GM20000 (cell line): ENCODE measurements around the gene AGMO.

Experiments used
- DNase-seq: peaks from one replicate; pipeline ENCODE4 v3.0.0; 2012; ENCODE audit warnings: low spot score
- TF ChIP-seq, protein P1 (sequence below): IDR thresholded peaks from 2 replicates; pipeline ENCODE4 v1.5.1; 2012; ENCODE audit warnings: mild to moderate bottlenecking, control low read depth; ENCODE audit errors: extremely low read depth, missing control alignments

AGMO gene

DNA sequence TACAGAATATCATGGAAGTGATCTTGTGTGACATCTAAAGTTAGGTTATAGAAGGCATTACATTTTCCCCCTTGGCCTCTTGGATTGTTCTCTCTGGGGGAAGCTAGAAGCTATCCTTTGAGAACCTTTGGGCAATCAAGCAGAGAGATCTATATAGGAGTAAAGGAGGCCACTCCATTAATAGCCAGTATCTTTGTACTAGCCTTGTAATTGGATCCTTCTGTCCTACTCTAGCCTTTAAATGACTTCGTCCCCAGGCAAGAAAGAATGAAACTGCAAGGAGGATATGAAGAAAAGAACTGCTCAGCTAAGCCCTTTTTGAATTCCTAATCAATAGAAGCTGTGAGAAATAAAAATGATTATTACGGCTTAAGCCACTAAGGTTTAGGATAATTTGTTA lies 230.9 kb downstream of the AGMO start:
- no peak for DNase-seq
- TF ChIP-seq, protein P1, sequence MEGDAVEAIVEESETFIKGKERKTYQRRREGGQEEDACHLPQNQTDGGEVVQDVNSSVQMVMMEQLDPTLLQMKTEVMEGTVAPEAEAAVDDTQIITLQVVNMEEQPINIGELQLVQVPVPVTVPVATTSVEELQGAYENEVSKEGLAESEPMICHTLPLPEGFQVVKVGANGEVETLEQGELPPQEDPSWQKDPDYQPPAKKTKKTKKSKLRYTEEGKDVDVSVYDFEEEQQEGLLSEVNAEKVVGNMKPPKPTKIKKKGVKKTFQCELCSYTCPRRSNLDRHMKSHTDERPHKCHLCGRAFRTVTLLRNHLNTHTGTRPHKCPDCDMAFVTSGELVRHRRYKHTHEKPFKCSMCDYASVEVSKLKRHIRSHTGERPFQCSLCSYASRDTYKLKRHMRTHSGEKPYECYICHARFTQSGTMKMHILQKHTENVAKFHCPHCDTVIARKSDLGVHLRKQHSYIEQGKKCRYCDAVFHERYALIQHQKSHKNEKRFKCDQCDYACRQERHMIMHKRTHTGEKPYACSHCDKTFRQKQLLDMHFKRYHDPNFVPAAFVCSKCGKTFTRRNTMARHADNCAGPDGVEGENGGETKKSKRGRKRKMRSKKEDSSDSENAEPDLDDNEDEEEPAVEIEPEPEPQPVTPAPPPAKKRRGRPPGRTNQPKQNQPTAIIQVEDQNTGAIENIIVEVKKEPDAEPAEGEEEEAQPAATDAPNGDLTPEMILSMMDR, result no peak

DNA sequence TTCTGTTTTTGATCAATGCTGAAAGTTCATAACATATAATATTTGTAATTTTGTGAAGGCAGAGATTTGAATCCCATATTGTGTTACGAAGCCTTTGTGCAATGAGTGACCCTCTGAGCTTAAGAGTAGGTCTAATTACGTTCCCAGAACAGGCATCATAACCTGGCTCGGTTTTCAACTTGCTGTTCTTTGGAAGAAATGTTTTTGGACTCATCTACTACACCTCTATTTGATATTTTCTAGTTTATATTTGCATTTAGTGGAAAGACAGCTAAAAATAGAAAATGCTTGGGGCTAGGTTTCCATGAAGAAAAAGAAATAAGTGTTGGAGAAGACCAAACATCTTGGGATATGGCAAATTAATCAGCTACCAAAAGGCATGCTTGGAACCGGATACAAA lies 234.8 kb downstream of the AGMO start:
- TF ChIP-seq, protein P1, result no peak
- no peak for DNase-seq

DNA sequence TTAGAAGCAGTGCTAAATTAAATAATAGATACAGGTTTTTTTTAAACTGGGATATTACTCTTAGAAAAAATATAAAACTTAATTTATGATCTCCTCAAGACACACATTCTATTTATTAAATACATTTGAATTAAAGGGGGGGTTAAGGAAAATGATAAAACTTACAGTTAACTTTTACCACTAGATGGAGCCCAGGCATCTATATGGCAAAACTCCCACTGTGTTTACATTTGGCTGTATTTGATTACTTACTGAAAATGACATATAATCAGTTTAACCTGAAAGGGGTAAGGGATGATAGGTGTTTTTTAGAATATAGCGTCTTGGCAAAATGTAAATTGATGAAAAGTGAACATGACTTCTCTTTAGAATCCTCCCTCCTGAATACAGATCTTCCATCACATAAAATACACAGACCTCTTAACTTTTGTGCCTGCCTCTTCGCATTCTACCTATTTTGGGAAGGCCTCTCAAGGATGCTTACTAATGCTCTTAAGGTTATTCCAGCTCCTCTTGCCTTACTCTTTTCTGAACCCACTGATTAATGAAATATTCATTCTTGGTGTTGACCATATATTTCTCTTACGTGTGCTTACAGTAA lies 235.7 kb downstream of the AGMO start:
- DNase-seq, result peak; percentile 3
- TF ChIP-seq, protein P1, result no peak

DNA sequence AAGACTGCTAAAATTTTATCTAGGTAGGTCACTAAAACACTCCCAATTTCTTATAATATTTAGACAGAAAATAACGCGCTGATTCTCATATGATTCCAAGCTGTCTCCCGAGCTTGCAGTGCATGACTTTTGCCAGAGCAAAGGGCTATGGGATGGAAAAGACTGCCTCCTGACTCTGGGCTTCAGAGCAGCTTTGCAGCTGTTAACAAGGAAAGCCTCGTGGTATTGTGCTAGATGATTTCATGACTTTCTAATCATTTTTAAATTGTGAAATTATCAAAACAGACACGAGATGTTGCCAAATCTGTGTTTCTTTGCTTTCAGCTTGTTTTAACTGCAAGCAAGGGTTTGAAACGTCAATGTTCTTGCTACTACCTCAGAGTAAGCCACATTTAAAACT lies 238.3 kb downstream of the AGMO start:
- no peak for DNase-seq
- TF ChIP-seq, protein P1, result no peak

DNA sequence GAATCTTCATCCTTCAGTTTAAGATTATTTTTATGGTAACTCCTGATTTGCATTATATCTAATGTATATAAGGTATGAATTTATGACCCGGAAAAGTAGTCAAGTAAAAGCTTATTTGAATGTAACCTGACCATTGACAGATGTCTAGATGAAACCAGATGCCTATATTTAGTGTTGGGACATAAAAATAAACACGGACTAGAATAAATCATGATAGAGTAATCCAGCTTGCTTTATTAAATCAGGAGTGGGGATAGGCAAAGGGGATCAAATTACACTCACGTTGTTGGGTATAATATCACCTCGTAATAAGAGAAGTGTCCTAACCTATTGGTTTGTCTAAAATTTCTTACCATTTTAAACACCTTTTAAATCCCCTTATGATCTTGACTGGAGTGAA lies 244.6 kb downstream of the AGMO start:
- DNase-seq, result no peak
- TF ChIP-seq, protein P1, result no peak

DNA sequence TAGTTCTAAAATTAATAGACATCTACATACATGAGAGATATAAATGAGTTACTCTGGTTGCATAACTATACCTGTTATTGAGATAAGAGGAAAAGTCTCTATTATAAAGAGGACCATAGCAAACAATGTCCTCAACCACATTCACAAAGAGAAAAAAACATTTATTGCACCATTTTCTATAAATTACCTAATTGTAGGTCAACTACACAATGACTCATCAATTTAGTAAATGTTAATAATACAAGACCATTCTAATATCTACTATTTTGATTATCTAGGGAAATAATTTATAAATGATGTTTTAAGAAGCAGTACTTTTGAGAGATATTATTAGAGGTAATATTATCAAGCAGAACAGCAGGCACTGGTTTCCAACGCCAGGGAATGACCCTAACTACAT lies 246.1 kb downstream of the AGMO start:
- TF ChIP-seq, protein P1, result no peak
- DNase-seq, result no peak

DNA sequence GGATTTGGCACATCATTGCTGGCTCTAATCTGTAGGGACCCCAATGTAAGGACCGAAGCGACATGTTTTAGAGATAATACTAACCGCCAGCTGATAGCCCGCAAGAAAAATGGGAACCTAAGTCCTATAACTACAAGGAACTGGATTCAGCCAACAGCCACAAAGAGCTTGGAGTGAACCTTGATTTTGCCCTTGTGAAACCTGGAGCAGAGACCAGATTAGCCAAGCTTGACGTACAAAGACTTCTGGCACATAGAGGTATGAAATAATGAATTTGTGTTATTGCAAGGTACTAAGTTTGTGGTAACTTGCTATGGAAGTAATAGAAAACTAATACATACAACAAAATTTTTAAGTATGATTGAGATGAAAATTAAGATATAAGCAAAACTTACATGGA lies 246.9 kb downstream of the AGMO start:
- TF ChIP-seq, protein P1, result no peak
- no peak for DNase-seq
